Measurements from ENCODE around the gene C9orf43. TPM values are rescaled to one million over a fixed set of nuclear protein-coding genes. Genes with fewer than 3 reads are reported as not detected.
"Not testable (repeated sequence)": the region's sequence is repeated elsewhere in the genome, so short reads cannot be mapped to it uniquely, and the experiment has no call there.

The C9orf43 gene
- total RNA-seq, 3 donors from 2014 or later (not counting 1 experiment from before 2014, with no cell fraction given): 0.45 to 0.71 (median 0.50) TPM

DNA sequence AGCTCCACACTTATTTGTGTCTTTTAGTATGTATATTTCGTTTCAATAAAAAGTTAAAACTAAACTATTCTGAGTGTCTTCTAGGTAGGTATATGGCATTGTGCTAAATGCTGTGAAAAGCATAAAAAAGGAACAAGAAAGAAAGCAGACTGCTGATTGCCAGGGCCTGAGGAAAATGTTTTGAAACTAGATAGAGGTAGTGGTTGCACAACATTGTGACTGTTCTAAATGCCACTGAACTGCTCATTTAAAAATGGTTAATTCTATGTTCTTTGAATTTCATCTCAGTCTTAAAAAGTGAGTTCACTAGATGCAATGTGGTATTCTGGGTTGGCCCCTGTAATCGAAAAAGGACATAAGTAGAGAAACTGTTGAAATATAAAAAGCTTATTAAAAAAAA lies 6.9 kb upstream of the C9orf43 start:
- Mint-ChIP-seq H3K27me3 (ENCODE audit: low read depth in 2 of 2) (no peaks in the 10 kb centered on the region), H3K4me3 (no peak overlapping the region), H3K36me3 (no peaks in the 10 kb centered on the region), H3K9me3 (no peaks in the 10 kb centered on the region), H3K4me1 (peaks cover 25 to 32% of the 10 kb centered on the region in 2 donors), H3K27ac (no peak overlapping the region)
- Histone ChIP-seq H3K36me3 (ENCODE audit: control insufficient read depth, insufficient read depth, low read length) (peaks cover 7% of the 10 kb centered on the region), H3K4me3 (ENCODE audit: low read length) (no peak overlapping the region), H3K9me3 (ENCODE audit: control insufficient read depth, insufficient read depth, low read length) (no peaks in the 10 kb centered on the region), H3K27ac (ENCODE audit: low read length) (no peak overlapping the region), H3K4me1 (ENCODE audit: control insufficient read depth, insufficient read depth, low read length) (peaks cover 20% of the 10 kb centered on the region), H3K27me3 (ENCODE audit: control insufficient read depth, insufficient read depth, low read length) (no peaks in the 10 kb centered on the region)
- intact Hi-C loops (cut with micrococcal nuclease): no loop called here
- 78% methylated on average over 2 of the region's 2 CpGs for WGBS (ENCODE audit: insufficient coverage)
- TF ChIP-seq, protein P1, sequence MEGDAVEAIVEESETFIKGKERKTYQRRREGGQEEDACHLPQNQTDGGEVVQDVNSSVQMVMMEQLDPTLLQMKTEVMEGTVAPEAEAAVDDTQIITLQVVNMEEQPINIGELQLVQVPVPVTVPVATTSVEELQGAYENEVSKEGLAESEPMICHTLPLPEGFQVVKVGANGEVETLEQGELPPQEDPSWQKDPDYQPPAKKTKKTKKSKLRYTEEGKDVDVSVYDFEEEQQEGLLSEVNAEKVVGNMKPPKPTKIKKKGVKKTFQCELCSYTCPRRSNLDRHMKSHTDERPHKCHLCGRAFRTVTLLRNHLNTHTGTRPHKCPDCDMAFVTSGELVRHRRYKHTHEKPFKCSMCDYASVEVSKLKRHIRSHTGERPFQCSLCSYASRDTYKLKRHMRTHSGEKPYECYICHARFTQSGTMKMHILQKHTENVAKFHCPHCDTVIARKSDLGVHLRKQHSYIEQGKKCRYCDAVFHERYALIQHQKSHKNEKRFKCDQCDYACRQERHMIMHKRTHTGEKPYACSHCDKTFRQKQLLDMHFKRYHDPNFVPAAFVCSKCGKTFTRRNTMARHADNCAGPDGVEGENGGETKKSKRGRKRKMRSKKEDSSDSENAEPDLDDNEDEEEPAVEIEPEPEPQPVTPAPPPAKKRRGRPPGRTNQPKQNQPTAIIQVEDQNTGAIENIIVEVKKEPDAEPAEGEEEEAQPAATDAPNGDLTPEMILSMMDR (IDR thresholded peaks at IDR 0.05): no peak
- DNase-seq: no peak
- ATAC-seq: no peak

DNA sequence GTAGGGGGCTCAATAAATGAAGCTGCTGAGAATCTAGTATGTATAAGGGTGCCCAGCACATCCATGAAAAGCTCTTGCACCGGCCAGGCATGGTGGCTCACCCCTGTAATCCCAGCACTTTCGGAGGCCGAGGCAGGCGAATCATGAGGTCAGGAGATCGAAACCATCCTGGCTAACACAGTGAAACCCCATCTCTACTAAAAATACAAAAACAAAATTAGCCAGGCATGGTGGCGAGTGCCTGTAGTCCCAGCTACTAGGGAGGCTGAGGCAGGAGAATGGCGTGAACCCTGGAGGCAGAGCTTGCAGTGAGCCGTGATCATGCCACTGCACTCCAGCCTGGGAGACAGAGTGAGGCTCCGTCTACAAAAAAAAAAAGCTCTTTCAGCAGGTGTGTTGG lies 4.2 kb upstream of the C9orf43 start:
- DNase-seq; H3K9me3 Mint-ChIP-seq; H3K4me3 ChIP-seq (ENCODE audit: low read length); H3K4me3 Mint-ChIP-seq; H3K27ac ChIP-seq (ENCODE audit: low read length); H3K27me3 Mint-ChIP-seq (ENCODE audit: low read depth in 2 of 2); ATAC-seq; H3K27me3 ChIP-seq (ENCODE audit: control insufficient read depth, insufficient read depth, low read length); H3K36me3 ChIP-seq (ENCODE audit: control insufficient read depth, insufficient read depth, low read length); H3K36me3 Mint-ChIP-seq; intact Hi-C loops (cut with micrococcal nuclease); H3K9me3 ChIP-seq (ENCODE audit: control insufficient read depth, insufficient read depth, low read length): not testable (repeated sequence)
- WGBS (ENCODE audit: insufficient coverage): 96% methylated on average over 9 of the region's 9 CpGs
- peak overlapping the region; percentile 61 to 96 for H3K27ac Mint-ChIP-seq
- H3K4me1 ChIP-seq (ENCODE audit: control insufficient read depth, insufficient read depth, low read length): peaks cover 24% of the 10 kb centered on the region
- peaks cover 29 to 31% of the 10 kb centered on the region in 2 donors for H3K4me1 Mint-ChIP-seq

DNA sequence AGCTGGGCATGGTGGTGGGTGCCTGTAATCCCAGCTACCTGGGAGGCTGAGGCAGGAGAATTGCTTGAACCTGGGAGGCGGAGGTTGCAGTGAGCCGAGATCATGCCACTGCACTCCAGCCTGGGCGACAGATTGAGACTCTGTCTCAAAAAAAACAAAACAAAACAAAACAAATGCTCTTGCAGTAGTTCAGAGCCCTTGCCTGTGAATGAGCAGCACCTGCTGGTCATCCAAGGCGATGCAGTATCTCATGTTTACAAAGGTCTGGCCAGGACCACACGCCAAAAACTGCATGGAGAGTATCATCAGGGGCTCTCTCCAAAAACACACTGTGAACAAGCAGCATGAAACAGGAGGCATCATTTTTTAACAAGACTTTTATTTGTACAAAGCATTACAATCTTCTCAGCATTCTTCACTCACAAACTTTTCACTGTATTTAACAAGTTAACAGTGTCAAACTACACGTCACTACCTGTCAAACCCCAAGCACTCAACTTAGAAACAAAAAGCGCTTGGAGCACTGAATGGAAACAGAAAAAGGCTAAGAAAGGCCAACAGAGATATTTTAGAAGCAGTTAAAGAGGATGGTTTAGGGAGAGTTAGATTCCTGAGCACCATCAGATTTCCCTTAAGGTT lies 3.6 kb upstream of the C9orf43 start:
- peak; percentile 42 to 79 for DNase-seq
- H3K27ac ChIP-seq (ENCODE audit: low read length); H3K27me3 ChIP-seq (ENCODE audit: control insufficient read depth, insufficient read depth, low read length); H3K36me3 ChIP-seq (ENCODE audit: control insufficient read depth, insufficient read depth, low read length); H3K4me3 ChIP-seq (ENCODE audit: low read length); H3K36me3 Mint-ChIP-seq; H3K9me3 ChIP-seq (ENCODE audit: control insufficient read depth, insufficient read depth, low read length); H3K9me3 Mint-ChIP-seq; H3K27me3 Mint-ChIP-seq (ENCODE audit: low read depth in 2 of 2): not testable (repeated sequence)
- intact Hi-C loops (cut with micrococcal nuclease): loop anchor here (1.0 kb wide), 2 partner anchors 98 to 133 kb away; no protein-coding TSS in a partner anchor
- peak overlapping the region; percentile 75 for H3K4me3 Mint-ChIP-seq
- ATAC-seq: peak in 2 of 3 donors; percentile 14 to 22
- H3K27ac Mint-ChIP-seq: peak overlapping the region; percentile 61 to 96
- TF ChIP-seq, protein P1 (IDR thresholded peaks at IDR 0.05): peak; percentile 72
- WGBS (ENCODE audit: insufficient coverage): 49% methylated on average over 7 of the region's 7 CpGs
- peaks cover 24 to 28% of the 10 kb centered on the region in 2 donors for H3K4me1 Mint-ChIP-seq
- peaks cover 23% of the 10 kb centered on the region for H3K4me1 ChIP-seq (ENCODE audit: control insufficient read depth, insufficient read depth, low read length)

- peak overlapping the region; percentile 94 for H3K4me3 Mint-ChIP-seq
- DNase-seq: peak in 1 of 2 donors; percentile 17
- no peaks in the 10 kb centered on the region for H3K9me3 Mint-ChIP-seq
- 47% methylated on average over 10 of the region's 10 CpGs for WGBS (ENCODE audit: insufficient coverage)
- Histone ChIP-seq H3K36me3 (ENCODE audit: control insufficient read depth, insufficient read depth, low read length) (peaks cover 7% of the 10 kb centered on the region), H3K4me1 (ENCODE audit: control insufficient read depth, insufficient read depth, low read length) (peaks cover 23% of the 10 kb centered on the region), H3K4me3 (ENCODE audit: low read length) (peak overlapping the region; percentile 78), H3K27ac (ENCODE audit: low read length) (peak overlapping the region; percentile 95), H3K27me3 (ENCODE audit: control insufficient read depth, insufficient read depth, low read length) (no peaks in the 10 kb centered on the region), H3K9me3 (ENCODE audit: control insufficient read depth, insufficient read depth, low read length) (no peaks in the 10 kb centered on the region)
- TF ChIP-seq, protein P1 (IDR thresholded peaks at IDR 0.05): no peak
- H3K27me3 Mint-ChIP-seq (ENCODE audit: low read depth in 2 of 2): no peaks in the 10 kb centered on the region
- H3K27ac Mint-ChIP-seq: peak overlapping the region; percentile 96 to 99
- no peak for ATAC-seq
- intact Hi-C loops (cut with micrococcal nuclease): no loop called here
- H3K36me3 Mint-ChIP-seq: no peaks in the 10 kb centered on the region
- H3K4me1 Mint-ChIP-seq: peaks cover 24 to 28% of the 10 kb centered on the region in 2 donors
Observed at GRCh38 chr9:113409481-113409880, 1.1 kb upstream of the C9orf43 start.
